Gastroesophageal sphincter (tissue), 3 donors: ENCODE data around the gene UBE2H.

Source experiments
- CTCF ChIP-seq, 4 experiments: fragments of 200-600 bp in 2 of 4; fragments of 450-650 bp in 2 of 4; sonication (generic) in 1 of 4; IDR thresholded peaks; one replicate each; pipeline ENCODE4 v1.5.1; 2017 to 2019; ENCODE audit warnings: antibody characterized with exemption in 4 of 4, mild to moderate bottlenecking in 2 of 4, moderate library complexity in 2 of 4
- POLR2A ChIP-seq, 2 donors: fragments of 450-650 bp; IDR thresholded peaks; one replicate each; pipeline ENCODE4 v1.6.1; 2017; ENCODE audit warnings: antibody characterized with exemption in 2 of 2, mild to moderate bottlenecking in 2 of 2, moderate library complexity in 1 of 2

- TF ChIP-seq CTCF (IDR thresholded peaks at IDR 0.05), result no peak
- no peak for TF ChIP-seq POLR2A (IDR thresholded peaks at IDR 0.05)
Observed at GRCh38 chr7:129924602-129925001, 28.2 kb downstream of the UBE2H start.
